ENCODE data around the gene BARX2.
A peak's percentile ranks its signal among the peaks of the same experiment; 100 is the strongest.

BARX2 gene

DNA sequence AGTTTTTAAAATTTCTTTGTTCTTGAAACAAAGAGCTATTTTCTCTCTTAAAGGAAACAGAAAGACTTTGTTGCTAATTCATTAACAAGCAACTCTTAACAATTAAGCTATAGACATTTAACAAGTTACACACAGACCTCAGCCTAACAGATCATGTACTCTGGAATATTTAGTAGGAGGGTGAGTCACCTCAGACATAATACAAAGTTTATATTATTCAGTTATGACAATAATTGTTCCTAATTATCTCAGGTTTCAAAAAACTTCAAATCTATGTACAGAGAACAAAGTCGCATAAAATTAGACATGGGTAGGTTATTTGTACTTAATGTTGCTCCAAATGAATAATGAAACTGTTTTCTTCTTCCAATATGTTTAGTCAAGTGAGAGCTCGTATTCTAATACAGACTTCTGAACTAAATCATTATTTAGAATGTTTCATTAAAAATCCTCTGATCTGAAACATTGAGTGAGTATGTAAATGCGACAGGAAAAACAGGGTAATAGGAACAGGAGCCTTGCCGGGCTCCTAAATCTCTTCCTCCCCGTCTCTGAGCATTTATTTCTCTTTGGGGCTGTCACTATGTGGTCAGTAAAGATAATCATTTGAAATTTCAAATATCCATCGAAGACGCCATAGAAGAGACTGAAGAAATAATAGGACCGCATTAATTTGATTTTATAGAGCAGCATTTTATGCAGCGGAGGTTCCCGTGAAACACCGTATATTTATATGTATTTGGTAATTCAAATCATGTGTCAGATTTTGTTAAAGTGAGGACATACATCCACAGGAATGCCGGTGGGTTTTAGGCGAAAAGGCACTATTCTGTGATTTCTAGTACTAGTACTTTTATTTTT, 8.7 kb upstream of the BARX2 start:
- TF ChIP-seq, protein P1, sequence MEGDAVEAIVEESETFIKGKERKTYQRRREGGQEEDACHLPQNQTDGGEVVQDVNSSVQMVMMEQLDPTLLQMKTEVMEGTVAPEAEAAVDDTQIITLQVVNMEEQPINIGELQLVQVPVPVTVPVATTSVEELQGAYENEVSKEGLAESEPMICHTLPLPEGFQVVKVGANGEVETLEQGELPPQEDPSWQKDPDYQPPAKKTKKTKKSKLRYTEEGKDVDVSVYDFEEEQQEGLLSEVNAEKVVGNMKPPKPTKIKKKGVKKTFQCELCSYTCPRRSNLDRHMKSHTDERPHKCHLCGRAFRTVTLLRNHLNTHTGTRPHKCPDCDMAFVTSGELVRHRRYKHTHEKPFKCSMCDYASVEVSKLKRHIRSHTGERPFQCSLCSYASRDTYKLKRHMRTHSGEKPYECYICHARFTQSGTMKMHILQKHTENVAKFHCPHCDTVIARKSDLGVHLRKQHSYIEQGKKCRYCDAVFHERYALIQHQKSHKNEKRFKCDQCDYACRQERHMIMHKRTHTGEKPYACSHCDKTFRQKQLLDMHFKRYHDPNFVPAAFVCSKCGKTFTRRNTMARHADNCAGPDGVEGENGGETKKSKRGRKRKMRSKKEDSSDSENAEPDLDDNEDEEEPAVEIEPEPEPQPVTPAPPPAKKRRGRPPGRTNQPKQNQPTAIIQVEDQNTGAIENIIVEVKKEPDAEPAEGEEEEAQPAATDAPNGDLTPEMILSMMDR (IDR thresholded peaks at IDR 0.05; ENCODE audit: insufficient read depth, low read depth, low read length, missing control alignments) = no peak
- H3K4me3 ChIP-seq (ENCODE audit: low read length) = no peak overlapping the region
- no peak for DNase-seq (ENCODE audit: low read depth)

DNA sequence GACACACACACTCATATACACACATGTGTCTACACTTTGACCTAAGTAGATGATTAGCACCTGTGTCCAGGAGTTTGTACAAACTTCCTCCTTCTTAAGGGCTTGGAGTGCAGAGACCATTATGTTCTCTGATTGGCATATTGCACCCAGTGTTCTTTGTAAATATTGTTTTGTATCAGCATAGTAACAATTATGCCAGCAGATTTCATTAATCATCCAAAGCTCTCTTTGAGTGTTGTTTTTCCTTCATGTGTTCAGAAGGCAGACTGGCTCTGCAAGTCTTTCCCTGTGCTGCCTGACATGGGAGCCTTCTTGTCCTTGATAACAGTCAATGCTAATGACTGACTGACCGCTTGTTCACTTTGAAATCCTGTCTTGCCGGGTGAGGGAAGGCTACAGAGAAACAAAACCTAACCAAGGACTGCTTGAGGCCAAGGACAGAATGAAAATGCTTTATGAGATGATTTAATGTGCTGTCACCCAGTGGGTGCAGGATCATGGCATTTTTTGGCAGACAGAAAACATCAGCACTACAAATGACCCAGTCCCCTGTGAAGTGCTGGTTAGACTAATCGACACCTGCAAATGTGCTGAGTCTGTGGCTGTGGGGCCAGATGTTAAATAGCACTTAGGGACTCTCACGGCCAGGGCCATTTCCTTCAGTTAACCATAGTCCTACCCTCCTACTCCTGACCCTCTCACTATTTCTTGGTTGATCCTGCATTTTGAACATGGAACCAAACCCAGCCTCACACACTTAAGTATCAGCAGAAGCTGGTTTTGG, 6.6 kb upstream of the BARX2 start:
- peak; percentile 50 for DNase-seq (ENCODE audit: low read depth)
- TF ChIP-seq, protein P1 (IDR thresholded peaks at IDR 0.05; ENCODE audit: insufficient read depth, low read depth, low read length, missing control alignments) = no peak
- H3K4me3 ChIP-seq (ENCODE audit: low read length) = no peak overlapping the region

DNA sequence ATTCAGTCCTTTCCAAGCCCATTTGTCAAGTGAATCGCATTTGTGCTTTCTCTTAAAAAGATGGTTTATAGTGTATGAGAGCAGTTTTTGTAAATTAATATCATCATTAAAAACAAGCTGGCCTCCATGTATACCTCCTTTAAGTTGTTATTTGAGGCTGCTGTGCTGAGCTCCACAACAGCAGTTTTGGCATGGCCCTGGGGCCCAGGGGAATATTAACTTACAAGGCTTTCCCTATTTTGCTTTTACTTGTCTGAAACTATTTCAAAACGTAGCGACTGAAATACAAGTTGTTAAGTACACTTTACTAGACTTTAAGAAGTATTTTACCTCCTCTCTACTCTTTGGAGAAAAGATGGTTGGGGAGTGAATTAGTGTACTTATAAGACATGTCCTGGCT, 4.9 kb upstream of the BARX2 start:
- no peak overlapping the region for H3K4me3 ChIP-seq (ENCODE audit: low read length)
- TF ChIP-seq, protein P1 (IDR thresholded peaks at IDR 0.05; ENCODE audit: insufficient read depth, low read depth, low read length, missing control alignments) = no peak
- DNase-seq (ENCODE audit: low read depth) = no peak

- H3K4me3 ChIP-seq (ENCODE audit: low read length) = peak overlapping the region; percentile 98
- TF ChIP-seq, protein P1 (IDR thresholded peaks at IDR 0.05; ENCODE audit: insufficient read depth, low read depth, low read length, missing control alignments) = no peak
- DNase-seq (ENCODE audit: low read depth) = no peak
These were observed 2.8 kb upstream of the BARX2 start for GRCh38 chr11:129372609-129373488.

DNA sequence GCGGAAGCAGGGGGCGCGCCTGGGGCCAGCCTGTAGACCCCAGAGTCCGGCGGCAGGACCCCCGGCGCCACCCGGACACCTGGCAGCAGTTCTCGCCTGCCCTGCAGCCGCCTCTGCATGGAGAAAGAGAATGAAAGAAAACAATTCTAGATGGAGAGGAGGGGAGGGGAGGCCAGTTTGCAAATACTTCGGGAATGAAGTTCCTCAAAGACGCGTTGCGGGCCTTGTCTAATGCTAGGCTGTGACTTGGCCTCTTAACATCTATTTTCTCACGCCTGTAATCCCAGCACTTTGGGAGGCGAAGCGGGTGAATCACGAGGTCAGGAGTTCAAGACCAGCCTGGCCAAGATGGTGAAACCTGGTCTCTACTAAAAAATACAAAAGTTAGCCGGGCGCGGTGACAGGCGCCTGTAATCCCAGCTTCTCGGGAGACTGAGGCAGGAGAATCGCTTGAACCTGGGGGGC, 2.1 kb upstream of the BARX2 start:
- TF ChIP-seq, protein P1 (IDR thresholded peaks at IDR 0.05; ENCODE audit: insufficient read depth, low read depth, low read length, missing control alignments) = no peak
- H3K4me3 ChIP-seq (ENCODE audit: low read length) = peak overlapping the region; percentile 98
- peak; percentile 34 for DNase-seq (ENCODE audit: low read depth)
